Nephron progenitor cell (in vitro differentiated cells): ENCODE results near the gene RHOBTB1.
A peak's percentile ranks its signal among the peaks of the same experiment; 100 is the strongest.
"Not testable (repeated sequence)": the region's sequence is repeated elsewhere in the genome, so short reads cannot be mapped to it uniquely, and the experiment has no call there.

ENCODE experiments used
- DNase-seq: peaks from one replicate; pipeline ENCODE4 v3.0.0; 2021
- H3K27ac Mint-ChIP-seq: 2 replicates; pipeline ENCODE4 v1.8.0; 2021; ENCODE audit warnings: mild to moderate bottlenecking, moderate library complexity, mixed read lengths
- H3K27me3 Mint-ChIP-seq: 2 replicates; pipeline ENCODE4 v1.8.0; 2021; ENCODE audit warnings: mild to moderate bottlenecking, low read depth, mixed read lengths; ENCODE audit not compliant: poor library complexity
- H3K36me3 Mint-ChIP-seq: 2 replicates; pipeline ENCODE4 v1.8.0; 2021; ENCODE audit warnings: low read depth, mixed read lengths
- H3K4me1 Mint-ChIP-seq: 2 replicates; pipeline ENCODE4 v1.8.0; 2021; ENCODE audit warnings: mixed read lengths
- H3K4me3 Mint-ChIP-seq: 2 replicates; pipeline ENCODE4 v1.8.0; 2021; ENCODE audit warnings: mild to moderate bottlenecking, moderate library complexity, mixed read lengths
- H3K9me3 Mint-ChIP-seq: 2 replicates; pipeline ENCODE4 v1.8.0; 2021; ENCODE audit warnings: mild to moderate bottlenecking, moderate library complexity, mixed read lengths
- CTCF ChIP-seq: fragments of 200-600 bp; sonication (generic); IDR thresholded peaks from 2 replicates; pipeline ENCODE4 v1.5.0; 2021; ENCODE audit warnings: antibody characterized with exemption

RHOBTB1 gene

GRCh38 chr10:60910543-60910942, 33.4 kb downstream of the RHOBTB1 start:
- Mint-ChIP-seq H3K4me1 (peaks cover 4% of the 10 kb centered on the region), H3K36me3 (peaks cover 64% of the 10 kb centered on the region), H3K27me3 (no peaks in the 10 kb centered on the region), H3K27ac (no peak overlapping the region), H3K9me3 (peaks cover 24% of the 10 kb centered on the region), H3K4me3 (no peak overlapping the region)
- no peak for TF ChIP-seq CTCF
- DNase-seq: no peak

DNA sequence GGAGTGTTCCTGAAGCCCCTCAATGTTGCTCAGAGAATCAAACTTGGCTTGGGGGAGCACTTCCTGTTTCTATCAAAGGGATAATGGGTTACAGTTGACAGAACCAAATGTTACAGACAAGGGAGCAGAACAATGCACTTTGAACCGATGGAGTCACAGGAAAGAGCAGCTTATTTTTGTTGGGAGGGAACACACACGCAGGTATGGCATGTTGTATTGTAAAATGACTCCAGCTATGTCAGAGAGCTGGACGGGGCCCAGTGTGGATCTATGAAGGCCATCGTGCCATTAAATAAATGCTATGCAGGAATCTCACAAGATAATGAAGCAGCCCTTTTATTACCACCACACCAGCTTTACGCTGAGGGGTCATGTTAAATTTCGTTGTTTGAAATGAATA, 35.1 kb downstream of the RHOBTB1 start:
- no peak for TF ChIP-seq CTCF
- Mint-ChIP-seq H3K4me1 (peaks cover 4% of the 10 kb centered on the region), H3K4me3 (no peak overlapping the region), H3K36me3 (peaks cover 74% of the 10 kb centered on the region), H3K27me3 (no peaks in the 10 kb centered on the region), H3K9me3 (peaks cover 25% of the 10 kb centered on the region), H3K27ac (peak overlapping the region; percentile 57)
- no peak for DNase-seq

DNA sequence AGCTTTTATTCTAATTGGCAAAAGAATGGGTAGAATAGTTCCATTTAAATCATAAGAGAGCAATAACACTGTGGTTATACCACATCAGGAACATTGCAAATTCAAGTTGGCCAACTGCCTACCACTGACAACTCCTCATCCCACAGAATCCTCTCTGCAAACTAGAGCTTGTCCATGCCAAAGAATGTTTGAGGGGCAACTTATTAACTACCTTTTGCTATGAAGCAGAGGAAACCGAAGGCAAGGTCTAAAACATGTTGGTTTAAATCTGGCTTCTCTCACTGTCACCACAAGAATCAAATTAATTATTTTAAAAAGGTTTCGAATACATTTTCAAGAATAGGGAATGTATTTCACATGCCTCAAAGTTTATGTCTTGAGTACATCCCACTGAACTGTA, 36.0 kb downstream of the RHOBTB1 start:
- TF ChIP-seq CTCF: no peak
- peaks cover 25% of the 10 kb centered on the region for H3K9me3 Mint-ChIP-seq
- H3K4me1 Mint-ChIP-seq: peaks cover 4% of the 10 kb centered on the region
- H3K27ac Mint-ChIP-seq: no peak overlapping the region
- peaks cover 82% of the 10 kb centered on the region for H3K36me3 Mint-ChIP-seq
- no peaks in the 10 kb centered on the region for H3K27me3 Mint-ChIP-seq
- no peak for DNase-seq
- H3K4me3 Mint-ChIP-seq: no peak overlapping the region

DNA sequence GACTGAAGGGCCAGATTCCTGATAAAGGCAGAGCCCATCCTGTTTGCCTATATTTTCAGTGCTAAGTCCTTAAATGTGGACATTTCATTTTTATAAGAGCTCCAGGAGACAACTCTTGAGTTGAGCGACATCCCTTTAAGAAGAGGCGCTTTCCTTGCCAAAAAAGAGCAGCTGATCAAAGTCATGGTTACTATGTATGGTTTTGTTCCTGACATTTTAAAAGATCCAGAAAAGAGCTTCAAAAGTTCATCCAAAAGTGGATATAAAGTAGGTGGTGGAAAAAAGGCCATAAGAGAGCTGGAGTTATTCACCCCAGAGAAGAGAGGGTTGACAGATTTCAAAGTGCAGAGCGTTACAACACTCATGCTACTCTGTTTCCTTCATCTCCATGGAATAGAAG, 36.7 kb downstream of the RHOBTB1 start:
- Mint-ChIP-seq H3K9me3 (peaks cover 25% of the 10 kb centered on the region), H3K4me3 (no peak overlapping the region), H3K36me3 (peaks cover 90% of the 10 kb centered on the region), H3K4me1 (peaks cover 4% of the 10 kb centered on the region), H3K27me3 (no peaks in the 10 kb centered on the region), H3K27ac (no peak overlapping the region)
- no peak for TF ChIP-seq CTCF
- DNase-seq: no peak

- H3K4me1 Mint-ChIP-seq, DNase-seq, H3K4me3 Mint-ChIP-seq, H3K27ac Mint-ChIP-seq, H3K27me3 Mint-ChIP-seq: not testable (repeated sequence)
- peaks cover 90% of the 10 kb centered on the region for H3K36me3 Mint-ChIP-seq
- H3K9me3 Mint-ChIP-seq: peaks cover 25% of the 10 kb centered on the region
These were observed 37.2 kb downstream of the RHOBTB1 start for GRCh38 chr10:60906825-60907224.

- peak overlapping the region; percentile 57 for H3K27ac Mint-ChIP-seq
- H3K36me3 Mint-ChIP-seq: peaks cover 86% of the 10 kb centered on the region
- no peak overlapping the region for H3K4me3 Mint-ChIP-seq
- H3K9me3 Mint-ChIP-seq: peaks cover 25% of the 10 kb centered on the region
- peaks cover 4% of the 10 kb centered on the region for H3K4me1 Mint-ChIP-seq
- H3K27me3 Mint-ChIP-seq: no peaks in the 10 kb centered on the region
- TF ChIP-seq CTCF: no peak
- no peak for DNase-seq
These were observed 37.6 kb downstream of the RHOBTB1 start for GRCh38 chr10:60906411-60906810.
